Esophagus muscularis mucosa (tissue), 3 donors: Measurements from ENCODE around the gene NT5DC3.

Experiments used
- CTCF ChIP-seq, 3 experiments: fragments of 200-600 bp in 2 of 3; fragments of 450-650 bp in 1 of 3; sonication (generic) in 2 of 3; IDR thresholded peaks; one replicate each; pipeline ENCODE4 v1.5.1; 2017 to 2019; ENCODE audit warnings: antibody characterized with exemption in 3 of 3, mild to moderate bottlenecking in 2 of 3, moderate library complexity in 1 of 3
- POLR2A ChIP-seq: fragments of 450-650 bp; IDR thresholded peaks from one replicate; pipeline ENCODE4 v1.6.1; 2017; ENCODE audit warnings: antibody characterized with exemption, moderate library complexity, mild to moderate bottlenecking, low read depth
- POLR2AphosphoS5 ChIP-seq, 2 donors: sonication (generic); formaldehyde crosslinking; IDR thresholded peaks; one replicate each; pipeline ENCODE4 v1.6.1; 2017; ENCODE audit warnings: antibody characterized with exemption in 2 of 2

GRCh38 chr12:103783744-103784664 is 57.0 kb downstream of the NT5DC3 start:
- no peak for TF ChIP-seq CTCF (IDR thresholded peaks at IDR 0.05)
- peak in 1 of 2 donors; percentile 10 for TF ChIP-seq POLR2AphosphoS5 (IDR thresholded peaks at IDR 0.05)
- no peak for TF ChIP-seq POLR2A
